ENCODE data around the gene KIRREL2. TPM values are rescaled to one million over a fixed set of nuclear protein-coding genes. Genes with fewer than 3 reads are reported as not detected.

KIRREL2 gene
- total and polyA plus RNA-seq, 2 of the 8 experiments (the other 6 are each of a cell fraction or from before 2014, with no cell fraction given) = 2.4 to 4.6 TPM

DNA sequence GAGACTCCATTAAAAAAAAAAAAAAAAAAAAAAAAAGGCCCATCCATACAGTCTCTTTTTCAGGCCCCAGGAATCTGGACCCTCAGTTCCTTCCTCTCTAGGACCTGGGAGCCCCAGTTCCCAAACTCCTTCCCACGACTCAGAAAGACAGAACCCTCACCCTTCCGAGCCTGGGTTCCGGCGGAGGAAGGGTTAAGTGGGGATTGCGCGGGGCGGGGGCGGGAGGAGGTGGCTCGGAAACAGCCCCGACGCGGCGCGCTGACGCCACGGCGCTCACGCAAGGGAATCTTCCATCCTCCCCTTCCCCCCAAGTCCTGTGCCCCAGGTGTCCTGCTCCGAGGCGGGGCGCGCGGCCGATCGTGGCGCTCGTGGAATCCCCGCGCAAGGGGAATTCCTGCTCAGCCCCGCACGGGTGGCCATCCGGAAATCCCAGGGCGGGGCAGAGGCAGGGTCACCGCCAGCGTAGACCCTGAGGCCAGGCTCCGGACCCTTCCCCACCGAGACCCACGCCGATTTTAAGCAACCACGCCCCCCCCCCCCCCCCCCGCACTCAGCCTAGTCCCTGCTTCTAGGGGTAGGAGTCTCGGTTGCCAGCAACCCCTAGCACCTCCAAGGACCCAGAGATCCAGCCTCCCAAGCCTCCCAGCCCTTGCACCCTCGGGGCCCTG, 43.0 kb downstream of the KIRREL2 start (continued):
- TF ChIP-seq, protein P1, sequence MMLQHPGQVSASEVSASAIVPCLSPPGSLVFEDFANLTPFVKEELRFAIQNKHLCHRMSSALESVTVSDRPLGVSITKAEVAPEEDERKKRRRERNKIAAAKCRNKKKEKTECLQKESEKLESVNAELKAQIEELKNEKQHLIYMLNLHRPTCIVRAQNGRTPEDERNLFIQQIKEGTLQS (IDR thresholded peaks at IDR 0.05; ENCODE audit: insufficient read depth, low read depth, low read length) = no peak
- TF ChIP-seq BACH1 (IDR thresholded peaks at IDR 0.05; ENCODE audit: low read length) (peak; percentile 71), SUZ12 (IDR thresholded peaks at IDR 0.05; ENCODE audit: low read length) (peak; percentile 31; the same call in 1 of the 2 replicates), GABPA (IDR thresholded peaks at IDR 0.05; ENCODE audit: borderline replicate concordance, insufficient read depth, low read length) (no peak), SIRT6 (IDR thresholded peaks at IDR 0.05; ENCODE audit: low read length) (no peak), BCL11A (IDR thresholded peaks at IDR 0.05; ENCODE audit: low read depth in 2 of 2, low read length in 2 of 2) (no peak), RAD21 (IDR thresholded peaks at IDR 0.05 in 1 of 2, conservative IDR thresholded peaks at IDR 0.05 in 1 of 2; ENCODE audit: low read depth in 2 of 2, low read length in 2 of 2) (no peak), RFX5 (IDR thresholded peaks at IDR 0.05; ENCODE audit: borderline replicate concordance, low read depth, low read length) (no peak), EGR1 (IDR thresholded peaks at IDR 0.05; ENCODE audit: borderline replicate concordance, low read depth, low read length) (peak; percentile 88), KDM4A (IDR thresholded peaks at IDR 0.05; ENCODE audit: low read depth, low read length, severe bottlenecking) (peak; percentile 9), CREB1 (IDR thresholded peaks at IDR 0.05) (peak; percentile 81), CHD1 (IDR thresholded peaks at IDR 0.05; ENCODE audit: low read depth, low read length) (no peak), RNF2 (IDR thresholded peaks at IDR 0.05; ENCODE audit: borderline replicate concordance, low read depth, low read length, missing control alignments, poor library complexity, severe bottlenecking) (no peak), JUN (IDR thresholded peaks at IDR 0.05; ENCODE audit: low read depth, low read length) (no peak), RBBP5 (IDR thresholded peaks at IDR 0.05; ENCODE audit: borderline replicate concordance, low read depth, low read length) (no peak; the same call in 1 of the 2 replicates), PHF8 (conservative IDR thresholded peaks at IDR 0.05; ENCODE audit: low read depth, low read length) (no peak), KDM1A (IDR thresholded peaks at IDR 0.05; ENCODE audit: borderline replicate concordance, low read length) (no peak), NRF1 (IDR thresholded peaks at IDR 0.05; ENCODE audit: low read depth, low read length) (no peak)
- TF ChIP-seq, protein P2, sequence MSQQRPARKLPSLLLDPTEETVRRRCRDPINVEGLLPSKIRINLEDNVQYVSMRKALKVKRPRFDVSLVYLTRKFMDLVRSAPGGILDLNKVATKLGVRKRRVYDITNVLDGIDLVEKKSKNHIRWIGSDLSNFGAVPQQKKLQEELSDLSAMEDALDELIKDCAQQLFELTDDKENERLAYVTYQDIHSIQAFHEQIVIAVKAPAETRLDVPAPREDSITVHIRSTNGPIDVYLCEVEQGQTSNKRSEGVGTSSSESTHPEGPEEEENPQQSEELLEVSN (IDR thresholded peaks at IDR 0.05) = no peak
- TF ChIP-seq, protein P3, sequence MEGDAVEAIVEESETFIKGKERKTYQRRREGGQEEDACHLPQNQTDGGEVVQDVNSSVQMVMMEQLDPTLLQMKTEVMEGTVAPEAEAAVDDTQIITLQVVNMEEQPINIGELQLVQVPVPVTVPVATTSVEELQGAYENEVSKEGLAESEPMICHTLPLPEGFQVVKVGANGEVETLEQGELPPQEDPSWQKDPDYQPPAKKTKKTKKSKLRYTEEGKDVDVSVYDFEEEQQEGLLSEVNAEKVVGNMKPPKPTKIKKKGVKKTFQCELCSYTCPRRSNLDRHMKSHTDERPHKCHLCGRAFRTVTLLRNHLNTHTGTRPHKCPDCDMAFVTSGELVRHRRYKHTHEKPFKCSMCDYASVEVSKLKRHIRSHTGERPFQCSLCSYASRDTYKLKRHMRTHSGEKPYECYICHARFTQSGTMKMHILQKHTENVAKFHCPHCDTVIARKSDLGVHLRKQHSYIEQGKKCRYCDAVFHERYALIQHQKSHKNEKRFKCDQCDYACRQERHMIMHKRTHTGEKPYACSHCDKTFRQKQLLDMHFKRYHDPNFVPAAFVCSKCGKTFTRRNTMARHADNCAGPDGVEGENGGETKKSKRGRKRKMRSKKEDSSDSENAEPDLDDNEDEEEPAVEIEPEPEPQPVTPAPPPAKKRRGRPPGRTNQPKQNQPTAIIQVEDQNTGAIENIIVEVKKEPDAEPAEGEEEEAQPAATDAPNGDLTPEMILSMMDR (IDR thresholded peaks at IDR 0.05; ENCODE audit: control extremely low read depth in 1 of 3, insufficient read depth in 1 of 3, low read depth in 1 of 3, low read length in 3 of 3) = no peak

Data from H1 (cell line).